PFSK-1 (cell line): ENCODE measurements around the gene HDAC11.

Source experiments
- POLR2AphosphoS5 ChIP-seq: IDR thresholded peaks from 2 replicates; pipeline ENCODE4 v1.6.1; 2012; ENCODE audit warnings: low read depth, mild to moderate bottlenecking, control low read depth, low read length, moderate library complexity
- SIN3A ChIP-seq: IDR thresholded peaks from 2 replicates; pipeline ENCODE4 v1.6.1; 2012; ENCODE audit warnings: mild to moderate bottlenecking, low read length, moderate library complexity, borderline replicate concordance; ENCODE audit not compliant: insufficient read depth

GRCh38 chr3:13545952-13546454 lies 65.9 kb downstream of the HDAC11 start:
- TF ChIP-seq POLR2AphosphoS5 (no peak), SIN3A (no peak)
